Mesenchymal stem cell (in vitro differentiated cells and primary cell): Measurements from ENCODE around the gene CTRB2.

Experiments
- DNase-seq: peaks from one replicate; pipeline ENCODE4 v3.0.0-alpha.2; 2013
- H2AFZ ChIP-seq: one replicate; pipeline ENCODE4 v1.6.1; 2013; ENCODE audit warnings: low read depth, mild to moderate bottlenecking, control low read depth, inconsistent platforms, low read length, moderate library complexity
- H2AK5ac ChIP-seq: 2 replicates; pipeline ENCODE4 v1.6.1; 2013; ENCODE audit warnings: low read length, moderate library complexity, mild to moderate bottlenecking, inconsistent platforms; ENCODE audit not compliant: severe bottlenecking
- H2BK120ac ChIP-seq: one replicate; pipeline ENCODE4 v1.6.1; 2013; ENCODE audit warnings: low read depth, mild to moderate bottlenecking, inconsistent platforms, low read length, moderate library complexity
- H2BK12ac ChIP-seq, 2 experiments: one replicate each; pipeline ENCODE4 v1.6.1; 2013; ENCODE audit warnings: inconsistent platforms in 2 of 2, low read length in 2 of 2, mild to moderate bottlenecking in 2 of 2, moderate library complexity in 2 of 2, control low read depth in 1 of 2
- H2BK15ac ChIP-seq: one replicate; pipeline ENCODE4 v1.6.1; 2013; ENCODE audit warnings: mild to moderate bottlenecking, low read depth, inconsistent platforms; ENCODE audit not compliant: poor library complexity, severe bottlenecking
- H2BK5ac ChIP-seq: 2 replicates; pipeline ENCODE4 v1.6.1; 2013; ENCODE audit warnings: low read depth, mild to moderate bottlenecking, low read length, control low read depth, inconsistent platforms; ENCODE audit not compliant: poor library complexity, severe bottlenecking
- H3K14ac ChIP-seq, 2 experiments: one replicate each; pipeline ENCODE4 v1.6.1; 2013; ENCODE audit warnings: inconsistent platforms in 2 of 2, low read length in 2 of 2, control low read depth in 1 of 2, mild to moderate bottlenecking in 1 of 2, moderate library complexity in 1 of 2
- H3K18ac ChIP-seq, 2 experiments: one replicate each; pipeline ENCODE4 v1.6.1; 2013; ENCODE audit warnings: inconsistent platforms in 2 of 2, low read length in 2 of 2, control low read depth in 1 of 2, low read depth in 1 of 2, mild to moderate bottlenecking in 1 of 2
- H3K23ac ChIP-seq, 2 experiments: one replicate each; pipeline ENCODE4 v1.6.1; 2013; ENCODE audit warnings: inconsistent platforms in 2 of 2, low read length in 2 of 2, mild to moderate bottlenecking in 2 of 2, moderate library complexity in 2 of 2, control low read depth in 1 of 2
- H3K27ac ChIP-seq: 2 replicates; pipeline ENCODE4 v1.5.1; 2013; ENCODE audit warnings: mild to moderate bottlenecking, moderate library complexity, low read length, control low read depth, inconsistent platforms; ENCODE audit not compliant: poor library complexity, severe bottlenecking
- H3K27me3 ChIP-seq, 2 experiments: 2 replicates each; pipeline versions ENCODE4 v1.6.1 to v1.7.0; 2013; ENCODE audit warnings: low read length in 2 of 2, mild to moderate bottlenecking in 2 of 2, moderate library complexity in 2 of 2, control low read depth in 1 of 2, inconsistent platforms in 1 of 2; ENCODE audit not compliant: control insufficient read depth in 1 of 2, insufficient read depth in 1 of 2
- H3K36me3 ChIP-seq, 2 experiments: 2 replicates each; pipeline versions ENCODE4 v1.6.1 to v1.7.0; 2013; ENCODE audit warnings: low read length in 2 of 2, control low read depth in 1 of 2, inconsistent platforms in 1 of 2, low read depth in 1 of 2, mild to moderate bottlenecking in 1 of 2; ENCODE audit not compliant: insufficient read depth in 2 of 2, control insufficient read depth in 1 of 2
- H3K4ac ChIP-seq, 2 experiments: one replicate each; pipeline ENCODE4 v1.6.1; 2013; ENCODE audit warnings: inconsistent platforms in 2 of 2, low read length in 2 of 2, mild to moderate bottlenecking in 2 of 2, moderate library complexity in 2 of 2, control low read depth in 1 of 2, low read depth in 1 of 2
- H3K4me1 ChIP-seq: 2 replicates; pipeline ENCODE4 v1.6.1; 2013; ENCODE audit warnings: low read depth, low read length, control low read depth; ENCODE audit not compliant: control insufficient read depth, insufficient read depth
- H3K4me2 ChIP-seq: 2 replicates; pipeline ENCODE4 v1.6.1; 2013; ENCODE audit warnings: low read length, mild to moderate bottlenecking, inconsistent platforms; ENCODE audit not compliant: poor library complexity, severe bottlenecking
- H3K4me3 ChIP-seq, 2 experiments: 2 replicates each; pipeline versions ENCODE4 v1.5.1 to v1.7.0; 2013; ENCODE audit warnings: low read length in 2 of 2, mild to moderate bottlenecking in 2 of 2, control low read depth in 1 of 2, low read depth in 1 of 2; ENCODE audit not compliant: insufficient read depth in 1 of 2
- H3K79me1 ChIP-seq: replicated peaks from 2 replicates; pipeline ENCODE4 v1.6.1; 2013; ENCODE audit warnings: mild to moderate bottlenecking, control low read depth, low read length, inconsistent platforms; ENCODE audit not compliant: poor library complexity, severe bottlenecking
- H3K9ac ChIP-seq: 2 replicates; pipeline ENCODE4 v1.7.0; 2013; ENCODE audit warnings: mild to moderate bottlenecking, low read length, moderate library complexity
- H3K9me3 ChIP-seq: 2 replicates; pipeline ENCODE4 v1.7.0; 2013; ENCODE audit warnings: mild to moderate bottlenecking, low read length; ENCODE audit not compliant: control insufficient read depth
- H4K8ac ChIP-seq: one replicate; pipeline ENCODE4 v1.6.1; 2013; ENCODE audit warnings: inconsistent platforms, mild to moderate bottlenecking, low read length, moderate library complexity
- H4K91ac ChIP-seq: one replicate; pipeline ENCODE4 v1.6.1; 2013; ENCODE audit warnings: mild to moderate bottlenecking, low read length, inconsistent platforms
- WGBS: methylation state at CpG from one replicate; pipeline ENCODE4 v1.1.7; 2013; ENCODE audit warnings: mixed read lengths; 5-methylcytosine and 5-hydroxymethylcytosine counted together

CTRB2 gene

GRCh38 chr16:75238132-75238852 lies 31.3 kb upstream of the CTRB2 start:
- 73% methylated on average over 24 of the region's 25 CpGs for WGBS
- peak overlapping the region; percentile 89 for H3K27ac ChIP-seq
- no peaks in the 10 kb centered on the region for H3K79me1 ChIP-seq
- no peaks in the 10 kb centered on the region for H3K27me3 ChIP-seq
- H3K14ac ChIP-seq = peak overlapping the region in 1 of 2 experiments; percentile 66
- H3K4ac ChIP-seq = peak overlapping the region in 1 of 2 experiments; percentile 30
- no peak overlapping the region for H2BK15ac ChIP-seq
- peak overlapping the region in 1 of 2 experiments; percentile 90 for H3K23ac ChIP-seq
- H3K9ac ChIP-seq = peak overlapping the region; percentile 90
- H4K91ac ChIP-seq = peak overlapping the region; percentile 45
- peaks cover 60 to 96% of the 10 kb centered on the region in 2 experiments for H3K36me3 ChIP-seq
- DNase-seq = peak; percentile 86
- H3K18ac ChIP-seq = peak overlapping the region in 1 of 2 experiments; percentile 86
- no peak overlapping the region for H2BK120ac ChIP-seq
- peak overlapping the region; percentile 78 for H2AK5ac ChIP-seq
- H3K4me1 ChIP-seq = peaks cover 93% of the 10 kb centered on the region
- H3K9me3 ChIP-seq = no peaks in the 10 kb centered on the region
- peak overlapping the region; percentile 43 for H4K8ac ChIP-seq
- H2BK5ac ChIP-seq = peak overlapping the region; percentile 21
- H3K4me2 ChIP-seq = peak overlapping the region; percentile 38
- peak overlapping the region in 1 of 2 experiments; percentile 59 for H2BK12ac ChIP-seq
- peak overlapping the region in 1 of 2 experiments; percentile 37 for H3K4me3 ChIP-seq
- no peak overlapping the region for H2AFZ ChIP-seq

- Histone ChIP-seq H4K8ac (no peak overlapping the region), H3K9ac (peak overlapping the region; percentile 90), H2BK5ac (peak overlapping the region; percentile 21), H3K9me3 (no peaks in the 10 kb centered on the region), H2AFZ (no peak overlapping the region), H3K4me3 (no peak overlapping the region), H2BK12ac (peak overlapping the region in 1 of 2 experiments; percentile 25), H4K91ac (peak overlapping the region; percentile 19), H2BK120ac (no peak overlapping the region), H3K27ac (peak overlapping the region; percentile 89), H3K14ac (peak overlapping the region in 1 of 2 experiments; percentile 49), H3K18ac (peak overlapping the region; percentile 10 to 86), H3K4ac (peak overlapping the region in 1 of 2 experiments; percentile 37), H3K4me2 (no peak overlapping the region), H2BK15ac (no peak overlapping the region), H3K4me1 (peaks cover 87% of the 10 kb centered on the region), H2AK5ac (peak overlapping the region; percentile 73), H3K36me3 (peaks cover 68 to 93% of the 10 kb centered on the region in 2 experiments), H3K23ac (peak overlapping the region in 1 of 2 experiments; percentile 64), H3K27me3 (no peaks in the 10 kb centered on the region), H3K79me1 (no peaks in the 10 kb centered on the region)
- no peak for DNase-seq
- 94% methylated on average over 16 of the region's 18 CpGs for WGBS
Measured at GRCh38 chr16:75237398-75238131, 30.6 kb upstream of the CTRB2 start.

- Histone ChIP-seq H2BK15ac (no peak overlapping the region), H3K4me1 (peaks cover 81% of the 10 kb centered on the region), H2AK5ac (peak overlapping the region; percentile 73), H3K4ac (no peak overlapping the region), H3K4me2 (no peak overlapping the region), H3K14ac (no peak overlapping the region), H2BK12ac (no peak overlapping the region), H3K36me3 (peaks cover 65 to 91% of the 10 kb centered on the region in 2 experiments), H3K27ac (peak overlapping the region; percentile 89), H4K8ac (no peak overlapping the region), H3K79me1 (no peaks in the 10 kb centered on the region), H2BK120ac (no peak overlapping the region), H4K91ac (no peak overlapping the region), H3K9me3 (no peaks in the 10 kb centered on the region), H2BK5ac (no peak overlapping the region), H3K18ac (no peak overlapping the region), H2AFZ (no peak overlapping the region), H3K23ac (no peak overlapping the region), H3K9ac (peak overlapping the region; percentile 90), H3K4me3 (no peak overlapping the region), H3K27me3 (no peaks in the 10 kb centered on the region)
- 95% methylated on average over 28 of the region's 28 CpGs for WGBS
- no peak for DNase-seq
Measured at GRCh38 chr16:75236736-75237397, 29.9 kb upstream of the CTRB2 start.
